HG03108 (cell line): ENCODE data around the gene MED13L.

Experiments
- ATAC-seq: cut with Tn5 transposase; IDR thresholded peaks from one replicate; pipeline ENCODE4 v1.9.1; 2021; ENCODE audit warnings: moderate library complexity; ENCODE audit not compliant: unreplicated experiment

The MED13L gene

GRCh38 chr12:116026768-116027550 lies 250.5 kb downstream of the MED13L start:
- ATAC-seq: no peak

GRCh38 chr12:116026346-116026745 lies 251.1 kb downstream of the MED13L start:
- no peak for ATAC-seq

GRCh38 chr12:116024769-116025168 lies 252.7 kb downstream of the MED13L start:
- ATAC-seq: no peak

- ATAC-seq: no peak
These were observed 258.1 kb downstream of the MED13L start for GRCh38 chr12:116019415-116019814.

GRCh38 chr12:116018282-116018681 lies 259.2 kb downstream of the MED13L start:
- no peak for ATAC-seq

- ATAC-seq: no peak
These were observed 262.0 kb downstream of the MED13L start for GRCh38 chr12:116015525-116015924.

GRCh38 chr12:116012757-116013156 lies 264.7 kb downstream of the MED13L start:
- no peak for ATAC-seq

GRCh38 chr12:116011217-116011616 lies 266.3 kb downstream of the MED13L start:
- no peak for ATAC-seq

GRCh38 chr12:116010467-116010866 lies 267.0 kb downstream of the MED13L start:
- ATAC-seq: no peak

- ATAC-seq: no peak
These were observed 267.7 kb downstream of the MED13L start for GRCh38 chr12:116009805-116010204.

- ATAC-seq: no peak
These were observed 271.4 kb downstream of the MED13L start for GRCh38 chr12:116006141-116006540.

GRCh38 chr12:116002890-116003536 lies 274.5 kb downstream of the MED13L start:
- ATAC-seq: no peak

- ATAC-seq: no peak
These were observed 277.2 kb downstream of the MED13L start for GRCh38 chr12:116000252-116000651.

- ATAC-seq: no peak
These were observed 277.9 kb downstream of the MED13L start for GRCh38 chr12:115999582-115999981.

- ATAC-seq: no peak
These were observed 278.6 kb downstream of the MED13L start for GRCh38 chr12:115998794-115999478.

GRCh38 chr12:115998119-115998633 lies 279.3 kb downstream of the MED13L start:
- peak; percentile 52 for ATAC-seq

GRCh38 chr12:115993737-115994136 lies 283.8 kb downstream of the MED13L start:
- no peak for ATAC-seq

- ATAC-seq: no peak
These were observed 287.3 kb downstream of the MED13L start for GRCh38 chr12:115990241-115990640.

- ATAC-seq: no peak
These were observed 288.6 kb downstream of the MED13L start for GRCh38 chr12:115988625-115989563.

GRCh38 chr12:115988212-115988611 lies 289.3 kb downstream of the MED13L start:
- ATAC-seq: no peak

- ATAC-seq: no peak
These were observed 292.9 kb downstream of the MED13L start for GRCh38 chr12:115984616-115985015.
